Measurements from ENCODE around the gene ARSB. TPM values are rescaled to one million over a fixed set of nuclear protein-coding genes. Genes with fewer than 3 reads are reported as not detected.

Gene ARSB
- total and polyA plus RNA-seq, 2 donors (not counting 1 experiment from before 2014, with no cell fraction given) = 10.1 to 27.7 TPM

DNA sequence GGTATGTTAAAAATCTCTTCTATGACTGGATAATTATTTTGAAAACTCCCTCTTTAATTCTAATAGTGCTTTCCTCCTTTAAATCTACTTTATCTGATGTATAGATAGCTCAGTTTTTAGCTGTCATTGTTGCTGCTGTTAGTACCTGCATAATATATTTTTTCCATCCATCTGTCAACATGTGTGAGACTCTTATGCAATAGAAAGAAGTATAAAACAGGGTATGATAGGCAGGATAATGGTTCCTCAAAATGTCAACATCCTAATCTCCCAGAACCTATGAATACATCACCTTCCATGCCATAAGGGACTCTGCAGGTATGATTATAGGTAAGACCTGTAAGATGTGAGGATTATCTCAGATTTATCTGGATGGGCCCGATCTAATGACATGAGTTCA lies 199.7 kb downstream of the ARSB start:
- no peak overlapping the region for H3K9ac ChIP-seq (ENCODE audit: insufficient read depth, low read length)
- no peaks in the 10 kb centered on the region for H4K20me1 ChIP-seq (ENCODE audit: control insufficient read depth, extremely low read depth, insufficient read depth, low read length)
- TF ChIP-seq EZH2 (IDR thresholded peaks at IDR 0.05; ENCODE audit: low read length, missing control alignments) = no peak
- TF ChIP-seq, protein P1, sequence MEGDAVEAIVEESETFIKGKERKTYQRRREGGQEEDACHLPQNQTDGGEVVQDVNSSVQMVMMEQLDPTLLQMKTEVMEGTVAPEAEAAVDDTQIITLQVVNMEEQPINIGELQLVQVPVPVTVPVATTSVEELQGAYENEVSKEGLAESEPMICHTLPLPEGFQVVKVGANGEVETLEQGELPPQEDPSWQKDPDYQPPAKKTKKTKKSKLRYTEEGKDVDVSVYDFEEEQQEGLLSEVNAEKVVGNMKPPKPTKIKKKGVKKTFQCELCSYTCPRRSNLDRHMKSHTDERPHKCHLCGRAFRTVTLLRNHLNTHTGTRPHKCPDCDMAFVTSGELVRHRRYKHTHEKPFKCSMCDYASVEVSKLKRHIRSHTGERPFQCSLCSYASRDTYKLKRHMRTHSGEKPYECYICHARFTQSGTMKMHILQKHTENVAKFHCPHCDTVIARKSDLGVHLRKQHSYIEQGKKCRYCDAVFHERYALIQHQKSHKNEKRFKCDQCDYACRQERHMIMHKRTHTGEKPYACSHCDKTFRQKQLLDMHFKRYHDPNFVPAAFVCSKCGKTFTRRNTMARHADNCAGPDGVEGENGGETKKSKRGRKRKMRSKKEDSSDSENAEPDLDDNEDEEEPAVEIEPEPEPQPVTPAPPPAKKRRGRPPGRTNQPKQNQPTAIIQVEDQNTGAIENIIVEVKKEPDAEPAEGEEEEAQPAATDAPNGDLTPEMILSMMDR (conservative IDR thresholded peaks at IDR 0.05 in 1 of 2, IDR thresholded peaks at IDR 0.05 in 1 of 2; ENCODE audit: low read depth in 1 of 2, low read length in 2 of 2) = no peak
- no peaks in the 10 kb centered on the region for H3K36me3 ChIP-seq (ENCODE audit: control insufficient read depth, insufficient read depth, low read length)
- no peak overlapping the region for H3K27ac ChIP-seq (ENCODE audit: insufficient read depth, low read length)
- H3K4me1 ChIP-seq (ENCODE audit: control insufficient read depth, extremely low read depth, insufficient read depth, low read length) = no peaks in the 10 kb centered on the region
- no peak overlapping the region for H3K4me2 ChIP-seq (ENCODE audit: extremely low read depth, insufficient read depth, low read length)
- no peak overlapping the region for H2AFZ ChIP-seq (ENCODE audit: low read length)
- H3K9me3 ChIP-seq (ENCODE audit: control insufficient read depth, insufficient read depth, low read depth, low read length) = no peaks in the 10 kb centered on the region
- no peak for DNase-seq (ENCODE audit: low read depth in 2 of 2)
- H3K4me3 ChIP-seq (replicated peaks in 1 of 4; ENCODE audit: control extremely low read depth in 1 of 4, insufficient read depth in 1 of 4, low read depth in 3 of 4, low read length in 4 of 4) = no peak overlapping the region
- H3K79me2 ChIP-seq (ENCODE audit: control insufficient read depth, insufficient read depth, low read length) = no peaks in the 10 kb centered on the region
- H3K27me3 ChIP-seq (ENCODE audit: control insufficient read depth, insufficient read depth, low read length) = no peaks in the 10 kb centered on the region

DNA sequence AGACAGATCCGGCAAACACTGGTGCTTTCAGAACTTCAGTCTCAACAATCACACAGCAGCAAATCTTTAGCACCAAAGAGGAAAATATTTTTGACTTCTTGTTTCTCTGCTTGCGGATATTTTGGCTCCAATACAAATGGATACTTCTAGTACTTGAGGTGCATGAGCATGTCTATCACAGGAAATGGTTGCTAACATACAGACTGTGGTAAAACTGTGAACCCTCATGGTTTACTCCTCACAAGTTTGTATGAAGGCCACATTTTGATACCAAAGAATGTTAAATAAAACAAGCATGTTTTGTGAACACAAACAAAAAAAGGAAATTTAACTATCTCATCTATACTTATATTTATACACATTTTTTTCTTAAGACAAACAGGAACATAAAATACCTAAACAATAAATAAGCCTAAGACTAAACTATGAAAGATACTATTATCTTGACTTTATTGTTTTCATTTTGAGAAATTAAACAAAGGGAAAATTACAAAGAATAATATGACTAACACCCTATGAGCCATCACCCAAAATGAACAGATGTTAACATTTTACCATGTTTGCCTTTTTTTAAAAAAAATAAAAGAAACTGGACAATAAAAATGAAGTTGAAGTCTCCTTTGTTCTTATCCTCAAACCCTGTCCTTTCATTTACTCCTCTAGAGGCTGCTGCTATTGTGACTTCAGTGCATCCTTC lies 201.5 kb downstream of the ARSB start:
- Histone ChIP-seq H3K9ac (ENCODE audit: insufficient read depth, low read length) (no peak overlapping the region), H3K27ac (ENCODE audit: insufficient read depth, low read length) (no peak overlapping the region), H2AFZ (ENCODE audit: low read length) (no peak overlapping the region), H3K27me3 (ENCODE audit: control insufficient read depth, insufficient read depth, low read length) (no peaks in the 10 kb centered on the region), H3K4me3 (replicated peaks in 1 of 4; ENCODE audit: control extremely low read depth in 1 of 4, insufficient read depth in 1 of 4, low read depth in 3 of 4, low read length in 4 of 4) (no peak overlapping the region), H4K20me1 (ENCODE audit: control insufficient read depth, extremely low read depth, insufficient read depth, low read length) (no peaks in the 10 kb centered on the region), H3K4me1 (ENCODE audit: control insufficient read depth, extremely low read depth, insufficient read depth, low read length) (peaks cover 10% of the 10 kb centered on the region), H3K36me3 (ENCODE audit: control insufficient read depth, insufficient read depth, low read length) (no peaks in the 10 kb centered on the region), H3K9me3 (ENCODE audit: control insufficient read depth, insufficient read depth, low read depth, low read length) (no peaks in the 10 kb centered on the region), H3K79me2 (ENCODE audit: control insufficient read depth, insufficient read depth, low read length) (no peaks in the 10 kb centered on the region), H3K4me2 (ENCODE audit: extremely low read depth, insufficient read depth, low read length) (no peak overlapping the region)
- TF ChIP-seq, protein P1 (conservative IDR thresholded peaks at IDR 0.05 in 1 of 2, IDR thresholded peaks at IDR 0.05 in 1 of 2; ENCODE audit: low read depth in 1 of 2, low read length in 2 of 2) = no peak
- no peak for TF ChIP-seq EZH2 (IDR thresholded peaks at IDR 0.05; ENCODE audit: low read length, missing control alignments)
- no peak for DNase-seq (ENCODE audit: low read depth in 2 of 2)

DNA sequence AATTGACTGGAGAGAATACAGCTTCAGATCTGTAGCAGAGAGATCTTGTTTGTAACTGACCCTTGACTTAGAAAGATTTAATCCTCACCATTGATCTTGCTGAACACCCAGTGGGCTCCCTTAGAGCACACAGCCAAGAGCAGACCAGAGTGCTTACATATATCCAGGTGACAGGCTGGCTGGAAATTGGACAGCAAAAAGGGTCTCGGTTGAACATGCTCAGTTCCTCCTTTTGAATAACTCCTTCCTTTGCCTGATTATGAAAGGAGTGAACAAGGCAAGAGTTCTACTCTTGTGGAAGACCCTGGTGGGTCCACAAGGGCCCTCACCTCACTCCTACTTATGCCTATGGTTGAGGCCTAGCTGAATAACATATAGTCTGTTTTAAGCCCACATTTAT lies 202.4 kb downstream of the ARSB start:
- Histone ChIP-seq H3K27me3 (ENCODE audit: control insufficient read depth, insufficient read depth, low read length) (no peaks in the 10 kb centered on the region), H3K4me1 (ENCODE audit: control insufficient read depth, extremely low read depth, insufficient read depth, low read length) (peaks cover 13% of the 10 kb centered on the region), H3K27ac (ENCODE audit: insufficient read depth, low read length) (no peak overlapping the region), H3K79me2 (ENCODE audit: control insufficient read depth, insufficient read depth, low read length) (no peaks in the 10 kb centered on the region), H3K9ac (ENCODE audit: insufficient read depth, low read length) (no peak overlapping the region), H3K36me3 (ENCODE audit: control insufficient read depth, insufficient read depth, low read length) (no peaks in the 10 kb centered on the region), H3K4me3 (replicated peaks in 1 of 4; ENCODE audit: control extremely low read depth in 1 of 4, insufficient read depth in 1 of 4, low read depth in 3 of 4, low read length in 4 of 4) (no peak overlapping the region), H3K9me3 (ENCODE audit: control insufficient read depth, insufficient read depth, low read depth, low read length) (no peaks in the 10 kb centered on the region), H4K20me1 (ENCODE audit: control insufficient read depth, extremely low read depth, insufficient read depth, low read length) (no peaks in the 10 kb centered on the region), H2AFZ (ENCODE audit: low read length) (no peak overlapping the region), H3K4me2 (ENCODE audit: extremely low read depth, insufficient read depth, low read length) (no peak overlapping the region)
- TF ChIP-seq, protein P1 (conservative IDR thresholded peaks at IDR 0.05 in 1 of 2, IDR thresholded peaks at IDR 0.05 in 1 of 2; ENCODE audit: low read depth in 1 of 2, low read length in 2 of 2) = no peak
- no peak for DNase-seq (ENCODE audit: low read depth in 2 of 2)
